Stimulated activated CD4-positive, alpha-beta T cell treated with anti-CD3 and anti-CD28 coated beads, Interleukin-15, amount 100 ng/mL, for 24 hours (primary cell): ENCODE data around the gene HBG2.

Experiments used
- DNase-seq: peaks from one replicate; pipeline ENCODE4 v3.0.0-alpha.2; 2020

HBG2 gene

GRCh38 chr11:5247472-5248192 lies 6.9 kb downstream of the HBG2 start:
- DNase-seq, result no peak

GRCh38 chr11:5246772-5247471 lies 7.7 kb downstream of the HBG2 start:
- no peak for DNase-seq

DNA sequence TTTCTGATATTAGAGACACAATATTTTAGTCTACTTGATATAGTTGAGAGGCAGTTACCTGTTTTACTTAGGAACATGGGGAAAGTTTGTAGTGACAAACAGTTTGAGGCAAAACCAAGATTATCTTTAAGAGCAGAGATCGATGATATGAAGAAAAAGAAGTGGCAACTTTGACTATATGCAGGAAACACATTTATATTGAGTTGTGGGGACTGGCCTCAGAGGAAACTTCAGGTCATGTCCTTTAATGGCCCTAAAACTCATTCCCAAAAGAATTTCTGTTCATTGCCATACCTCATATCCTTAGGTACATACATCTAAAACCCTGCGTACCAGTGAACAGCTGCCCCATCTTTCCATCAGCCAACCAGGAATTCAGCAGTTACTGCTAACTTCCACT lies 9.4 kb downstream of the HBG2 start:
- DNase-seq, result no peak

GRCh38 chr11:5243816-5244180 lies 10.8 kb downstream of the HBG2 start:
- no peak for DNase-seq

GRCh38 chr11:5242933-5243815 lies 11.4 kb downstream of the HBG2 start:
- DNase-seq, result no peak

DNA sequence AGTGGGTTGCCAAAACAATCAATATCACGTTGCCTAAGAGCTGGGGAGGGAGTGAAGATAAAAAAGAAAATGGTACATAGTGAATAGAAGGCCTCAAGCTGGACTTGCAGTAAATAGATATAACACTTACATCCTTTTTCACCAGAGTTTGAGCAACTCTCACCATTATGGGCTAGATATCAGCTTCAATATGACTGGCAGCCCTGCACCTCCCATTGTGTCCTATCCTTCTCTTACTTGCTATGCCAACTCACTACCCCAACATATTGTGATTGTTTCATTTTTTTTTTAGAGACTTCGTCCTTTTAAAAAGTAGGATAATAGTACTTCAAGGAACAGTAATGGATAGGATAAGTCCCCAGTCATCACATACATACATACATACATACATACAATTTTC lies 12.4 kb downstream of the HBG2 start:
- DNase-seq, result no peak

GRCh38 chr11:5241458-5241857 lies 13.1 kb downstream of the HBG2 start:
- DNase-seq, result no peak

GRCh38 chr11:5240458-5240857 lies 14.1 kb downstream of the HBG2 start:
- no peak for DNase-seq

DNA sequence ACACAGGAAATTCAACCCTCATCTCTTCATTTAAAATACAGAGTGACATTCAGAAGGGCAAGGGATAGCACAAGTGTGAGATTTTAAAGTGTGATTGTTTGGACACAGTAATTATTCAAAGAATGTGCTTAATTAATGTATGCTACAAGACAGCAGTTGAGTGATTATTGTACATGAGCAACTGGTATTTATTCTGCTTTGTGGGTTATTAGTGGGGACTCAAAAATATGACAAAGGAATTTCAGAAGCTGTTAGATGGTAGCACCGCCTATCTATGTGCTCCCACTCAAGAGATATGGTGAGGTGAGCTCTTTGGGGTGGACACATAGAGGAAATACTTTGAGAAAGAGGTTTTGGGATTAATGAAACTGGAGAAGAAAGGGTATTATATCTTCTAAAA lies 14.5 kb downstream of the HBG2 start:
- no peak for DNase-seq

DNA sequence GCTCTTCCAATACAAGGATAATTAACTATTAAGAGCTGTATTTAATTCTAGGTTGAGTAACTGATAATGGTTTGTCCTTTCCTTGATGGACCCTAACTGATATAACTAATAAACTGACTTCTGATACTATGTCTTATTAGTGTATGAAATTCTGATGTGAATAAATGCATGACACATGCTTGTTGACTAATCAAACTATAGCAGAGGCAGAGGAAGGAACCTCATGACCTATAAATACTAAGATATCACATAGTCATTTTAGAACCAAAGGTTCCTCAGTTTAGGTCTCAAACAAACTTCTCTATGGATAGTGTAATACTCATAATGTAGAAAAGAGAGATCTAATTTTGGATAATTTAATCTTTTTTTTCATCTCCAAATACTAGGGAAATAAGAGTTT lies 15.5 kb downstream of the HBG2 start:
- DNase-seq, result no peak

GRCh38 chr11:5238486-5238885 lies 16.1 kb downstream of the HBG2 start:
- no peak for DNase-seq

DNA sequence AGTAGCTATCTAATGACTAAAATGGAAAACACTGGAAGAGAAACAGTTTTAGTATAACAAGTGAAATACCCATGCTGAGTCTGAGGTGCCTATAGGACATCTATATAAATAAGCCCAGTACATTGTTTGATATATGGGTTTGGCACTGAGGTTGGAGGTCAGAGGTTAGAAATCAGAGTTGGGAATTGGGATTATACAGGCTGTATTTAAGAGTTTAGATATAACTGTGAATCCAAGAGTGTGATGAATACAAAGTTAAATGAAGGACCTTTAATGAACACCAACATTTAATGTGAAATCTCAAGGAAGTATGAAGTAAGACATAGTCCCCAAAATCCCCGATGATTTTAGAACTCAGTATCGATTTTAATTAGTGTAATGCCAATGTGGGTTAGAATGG lies 17.2 kb downstream of the HBG2 start:
- no peak for DNase-seq

DNA sequence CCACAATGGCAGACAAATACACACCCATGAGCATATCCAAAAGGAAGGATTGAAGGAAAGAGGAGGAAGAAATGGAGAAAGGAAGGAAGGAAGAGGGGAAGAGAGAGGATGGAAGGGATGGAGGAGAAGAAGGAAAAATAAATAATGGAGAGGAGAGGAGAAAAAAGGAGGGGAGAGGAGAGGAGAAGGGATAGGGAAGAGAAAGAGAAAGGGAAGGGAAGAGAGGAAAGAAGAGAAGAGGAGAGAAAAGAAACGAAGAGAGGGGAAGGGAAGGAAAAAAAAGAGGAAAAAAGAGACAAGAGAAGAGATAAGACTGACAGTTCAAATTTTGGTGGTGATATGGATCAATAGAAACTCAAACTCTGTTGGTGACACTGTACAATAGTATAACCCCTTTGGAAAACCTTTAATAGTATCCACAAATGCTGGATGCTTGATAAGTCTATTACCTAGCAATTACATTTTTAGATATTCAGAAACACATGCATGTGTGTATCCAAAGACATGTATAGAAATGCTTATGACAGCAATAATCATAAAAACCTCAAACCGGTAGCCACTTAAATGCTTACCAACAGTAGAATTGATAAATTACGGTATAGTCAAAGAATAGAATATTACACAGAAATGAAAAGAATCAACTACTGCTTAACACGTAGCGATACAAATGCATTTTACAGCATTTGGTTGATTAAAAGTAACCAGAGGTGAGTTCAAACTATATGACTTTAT lies 19.1 kb downstream of the HBG2 start:
- DNase-seq, result no peak

- no peak for DNase-seq
Measured at GRCh38 chr11:5234381-5234834, 20.2 kb downstream of the HBG2 start, which contains the start of gene HBD. Gene HBD, minus strand, starts transcription at chr11:5234483. Its CDS starts 50 bp downstream, at chr11:5234433.

- no peak for DNase-seq
Measured at GRCh38 chr11:5233307-5233706, 21.3 kb downstream of the HBG2 start.

DNA sequence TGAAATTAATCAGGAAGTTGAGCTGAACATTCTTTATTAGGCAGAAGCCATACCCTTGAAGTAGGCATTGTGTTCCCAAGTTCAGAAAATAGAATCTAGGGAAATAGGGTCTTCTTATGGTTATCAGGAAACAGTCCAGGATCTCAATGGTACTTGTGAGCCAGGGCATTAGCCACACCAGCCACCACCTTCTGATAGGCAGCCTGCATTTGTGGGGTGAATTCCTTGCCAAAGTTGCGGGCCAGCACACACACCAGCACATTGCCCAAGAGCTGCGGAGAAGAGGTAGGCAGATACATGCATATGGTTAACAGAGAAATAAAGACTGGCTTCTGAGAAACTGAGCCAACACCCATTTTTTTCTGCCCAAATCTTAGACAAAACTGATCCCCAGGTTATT lies 21.8 kb downstream of the HBG2 start:
- DNase-seq, result no peak

DNA sequence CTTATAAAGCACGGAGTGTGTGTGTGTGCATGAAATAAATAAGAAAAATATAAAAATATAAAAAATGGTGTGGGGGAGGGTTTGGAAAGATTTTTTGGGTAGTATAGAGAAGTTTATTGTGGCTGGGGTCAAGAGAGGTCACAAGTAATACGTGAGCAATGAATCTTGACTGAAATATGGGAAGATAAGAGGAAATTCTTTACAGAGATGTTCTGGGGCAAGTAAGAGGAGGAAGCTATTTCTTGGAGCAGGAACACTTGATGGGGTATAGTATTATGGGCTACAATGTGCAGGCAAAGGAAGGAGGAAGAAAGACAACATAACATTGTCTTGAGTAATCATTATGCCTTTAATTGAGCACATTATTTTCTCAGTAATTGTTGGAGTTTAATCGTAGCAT lies 22.4 kb downstream of the HBG2 start:
- DNase-seq, result no peak

GRCh38 chr11:5231111-5231510 lies 23.5 kb downstream of the HBG2 start:
- DNase-seq, result no peak

DNA sequence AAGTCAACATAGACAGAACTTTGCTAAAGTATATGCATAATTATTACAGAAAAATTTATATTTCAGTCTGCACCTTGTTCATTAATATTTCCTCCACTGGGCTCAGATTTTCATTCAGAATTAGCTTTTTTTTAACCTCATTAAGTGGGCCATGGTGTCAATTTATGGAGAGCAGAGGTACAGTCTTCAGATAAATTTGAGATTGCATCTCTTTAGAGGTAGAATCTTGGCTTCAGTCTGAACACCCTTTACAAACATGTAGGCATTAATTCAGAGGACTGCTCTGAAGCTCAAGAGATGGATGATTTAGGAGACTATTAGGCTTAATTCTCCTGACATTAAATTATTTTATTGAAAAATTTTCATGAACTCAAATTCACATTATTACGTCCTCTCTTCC lies 24.3 kb downstream of the HBG2 start:
- DNase-seq, result no peak

DNA sequence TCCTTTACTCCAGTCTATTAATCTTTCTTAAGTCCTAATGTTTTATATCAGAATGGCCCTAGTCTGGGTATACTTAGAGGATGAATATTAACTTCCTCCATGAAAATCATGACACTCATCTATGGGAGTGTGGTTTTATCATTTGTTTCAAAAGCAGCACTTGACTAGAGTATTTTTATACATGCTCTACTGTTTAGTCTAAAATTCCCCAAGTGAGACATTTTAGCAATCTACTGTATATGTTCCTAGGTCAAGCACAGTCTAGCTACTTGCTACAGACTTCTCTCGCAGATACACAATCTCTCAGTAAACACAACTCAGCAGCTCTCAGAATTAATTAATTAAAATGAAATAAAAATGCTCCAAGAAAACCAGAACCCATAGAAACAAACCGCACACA lies 24.8 kb downstream of the HBG2 start:
- no peak for DNase-seq

DNA sequence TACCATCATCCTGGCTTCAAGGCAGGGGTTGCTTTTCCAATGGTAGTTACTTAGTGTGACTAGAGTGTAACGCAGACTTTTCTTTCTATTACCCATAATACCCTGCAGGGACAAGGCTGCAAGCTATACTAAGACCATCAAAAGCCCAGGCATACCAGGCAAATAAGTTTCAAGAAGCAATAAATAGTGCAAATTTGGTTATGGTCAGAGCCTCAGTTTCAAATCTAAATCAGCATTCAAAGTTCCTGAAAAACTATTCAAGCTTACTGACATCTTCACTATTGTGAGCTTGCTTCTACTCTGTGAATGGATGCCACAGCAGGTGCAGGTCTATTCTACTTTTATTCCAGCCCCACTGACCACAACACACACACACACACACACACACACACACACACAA lies 25.2 kb downstream of the HBG2 start:
- DNase-seq, result no peak

- DNase-seq, result no peak
Measured at GRCh38 chr11:5228124-5228523, 26.5 kb downstream of the HBG2 start.

- DNase-seq, result no peak
Measured at GRCh38 chr11:5227681-5228080, 26.9 kb downstream of the HBG2 start.
